ENCODE data around the gene PPP2R5C.

The PPP2R5C gene

GRCh38 chr14:101916816-101917412 is 155.4 kb downstream of the PPP2R5C start:
- DNase-seq (ENCODE audit: low read depth in 3 of 3): no peak

GRCh38 chr14:101917413-101918017 is 156.0 kb downstream of the PPP2R5C start:
- no peak for DNase-seq (ENCODE audit: low read depth in 3 of 3)

DNA sequence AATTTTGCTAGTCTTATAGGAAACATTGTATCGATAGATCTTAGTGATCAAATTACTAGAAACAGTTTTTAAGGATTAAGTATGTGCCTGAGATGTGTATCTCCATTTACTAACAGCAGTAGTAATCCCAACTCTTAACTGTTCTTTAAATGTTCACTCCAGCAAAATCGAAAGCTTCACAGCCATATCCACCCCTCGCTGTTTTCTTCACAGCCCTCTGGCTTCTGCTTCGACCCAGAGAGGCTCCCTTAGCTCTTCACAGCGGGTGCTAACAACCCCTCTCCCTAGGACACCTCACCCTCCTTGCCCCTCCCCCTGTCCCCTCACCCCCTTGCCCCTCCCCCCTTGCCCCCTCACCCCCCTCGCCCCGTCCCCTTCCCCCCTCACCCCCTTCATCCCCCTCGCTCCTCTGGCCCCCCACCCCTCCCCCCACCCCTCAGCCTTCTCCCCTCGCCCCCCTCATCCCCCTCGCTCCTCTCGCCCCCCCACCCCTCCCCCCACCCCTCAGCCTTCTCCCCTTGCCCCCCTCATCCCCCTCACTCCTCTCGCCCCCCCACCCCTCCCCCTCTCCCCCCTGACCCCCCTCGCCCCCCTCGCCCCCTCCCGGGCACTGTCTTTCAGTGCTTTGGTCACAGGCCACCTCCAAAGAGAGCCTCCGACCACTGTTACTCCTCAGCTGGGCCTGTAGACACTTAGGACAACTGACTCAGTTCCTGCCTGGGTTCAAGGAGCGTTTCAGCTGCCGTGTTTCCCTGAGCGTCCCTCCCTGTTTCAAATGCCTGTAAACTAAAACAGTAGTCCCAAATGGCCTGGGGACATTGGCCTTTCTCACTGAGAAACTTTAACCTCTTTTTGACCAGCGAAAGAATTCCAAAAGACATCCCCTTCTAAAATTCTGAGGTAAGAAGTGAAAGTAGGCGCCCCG is 156.8 kb downstream of the PPP2R5C start:
- no peak for DNase-seq (ENCODE audit: low read depth in 3 of 3)

DNA sequence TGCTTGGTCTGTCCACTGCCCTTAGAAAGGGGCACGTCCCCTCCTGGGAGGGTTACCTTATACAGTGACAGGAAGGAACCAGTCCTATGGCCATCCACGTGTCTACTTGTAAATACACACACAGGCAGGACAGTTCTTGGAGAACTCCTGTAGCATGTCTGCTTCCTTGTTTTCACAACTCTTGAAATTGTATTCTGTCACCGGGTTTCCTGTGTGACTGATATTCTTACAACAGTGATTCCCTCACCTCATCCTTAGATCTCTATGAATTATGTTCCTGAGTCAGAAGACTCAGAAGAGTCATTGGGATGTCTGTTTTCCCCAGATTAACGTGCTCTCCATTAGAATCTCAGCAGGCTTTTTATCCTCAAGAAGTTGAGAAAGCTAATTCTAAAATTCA is 158.8 kb downstream of the PPP2R5C start:
- DNase-seq (ENCODE audit: low read depth in 3 of 3): no peak

GRCh38 chr14:101922866-101923265 is 161.4 kb downstream of the PPP2R5C start:
- DNase-seq (ENCODE audit: low read depth in 3 of 3): no peak

DNA sequence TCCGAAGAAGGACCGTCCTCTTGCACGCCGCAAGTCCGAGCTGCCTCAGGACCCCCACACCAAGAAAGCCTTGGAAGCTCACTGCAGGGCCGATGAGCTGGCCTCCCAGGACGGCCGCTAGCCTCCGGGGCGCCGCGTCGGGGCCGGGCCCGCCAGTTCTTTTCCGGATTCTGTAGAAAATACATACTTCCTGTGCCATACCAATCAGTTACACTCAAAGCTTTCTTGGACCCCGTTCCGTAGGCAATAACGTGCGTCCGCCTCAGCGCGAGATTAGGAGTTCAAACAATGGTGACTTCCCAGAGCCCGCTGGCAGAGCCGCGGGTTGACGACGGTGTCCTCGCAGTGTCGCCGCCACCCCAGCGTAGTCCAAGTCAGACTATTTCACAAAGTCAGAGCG is 163.6 kb downstream of the PPP2R5C start:
- DNase-seq (ENCODE audit: low read depth in 3 of 3): no peak

DNA sequence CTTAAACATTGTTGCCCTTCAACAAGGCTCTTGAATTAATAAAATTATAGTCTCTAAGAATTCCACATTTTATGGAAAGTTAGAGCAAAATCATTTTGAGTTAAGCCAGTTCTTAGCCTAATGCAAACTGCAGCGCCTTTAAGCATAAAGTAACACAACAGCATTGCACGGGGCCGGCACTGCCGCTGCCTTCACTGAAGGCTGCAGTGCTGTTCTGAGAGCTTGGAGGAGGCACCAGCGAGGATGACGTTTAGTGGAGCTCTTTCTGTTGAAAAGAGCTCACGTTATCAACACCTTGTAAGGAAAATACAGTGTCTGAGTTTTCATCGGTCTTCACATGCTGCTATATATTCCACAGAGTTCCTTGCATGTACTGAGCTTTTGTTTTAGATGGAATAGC is 164.6 kb downstream of the PPP2R5C start:
- no peak for DNase-seq (ENCODE audit: low read depth in 3 of 3)

- no peak for DNase-seq (ENCODE audit: low read depth in 3 of 3)
Observed at GRCh38 chr14:101926620-101927019, 165.1 kb downstream of the PPP2R5C start.

DNA sequence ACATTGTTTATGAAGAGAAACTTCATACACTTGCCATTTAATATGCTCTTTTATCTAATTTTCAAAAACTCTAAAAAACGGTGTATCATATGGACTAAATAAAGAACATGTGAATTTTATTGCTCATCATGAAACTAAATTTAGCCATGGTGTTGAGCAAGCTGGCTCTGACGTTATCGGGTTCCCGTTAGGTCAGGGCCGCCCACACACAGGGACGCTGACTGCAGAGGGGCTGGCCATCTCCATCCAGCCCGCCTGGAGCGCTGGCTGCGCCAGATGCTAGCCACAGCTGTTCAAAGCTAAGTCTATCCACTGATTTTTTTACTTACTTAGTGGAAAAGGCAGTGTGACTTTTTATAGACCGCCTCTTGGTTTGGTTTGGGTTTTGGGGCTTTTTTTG is 166.3 kb downstream of the PPP2R5C start:
- peak in 1 of 3 experiments; percentile 11 for DNase-seq (ENCODE audit: low read depth in 3 of 3)

- DNase-seq (ENCODE audit: low read depth in 3 of 3): no peak
Observed at GRCh38 chr14:101928415-101928841, 166.9 kb downstream of the PPP2R5C start.

- DNase-seq (ENCODE audit: low read depth in 3 of 3): no peak
Observed at GRCh38 chr14:101929096-101929495, 167.6 kb downstream of the PPP2R5C start.

- no peak for DNase-seq (ENCODE audit: low read depth in 3 of 3)
Observed at GRCh38 chr14:101929946-101930345, 168.4 kb downstream of the PPP2R5C start.

DNA sequence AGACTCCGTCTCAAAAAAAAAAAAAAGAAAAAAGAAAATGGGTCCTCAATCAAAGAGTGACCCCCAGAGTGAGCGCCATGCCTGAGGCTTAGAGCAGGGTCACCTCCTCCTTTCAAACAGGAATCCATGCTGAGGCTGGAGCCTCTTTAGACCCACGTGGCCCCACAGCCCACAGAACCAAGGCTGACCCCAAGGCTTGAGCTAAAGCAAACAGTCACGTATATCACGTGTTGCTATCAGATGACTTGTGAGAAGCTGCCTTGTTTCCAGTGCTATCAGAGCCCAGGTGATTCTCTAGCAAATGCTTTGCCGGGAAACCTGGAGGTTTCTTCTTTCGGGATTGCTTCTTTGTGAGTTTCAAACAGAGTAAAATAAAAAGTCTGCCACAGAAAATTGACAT is 171.2 kb downstream of the PPP2R5C start:
- no peak for DNase-seq (ENCODE audit: low read depth in 3 of 3)

DNA sequence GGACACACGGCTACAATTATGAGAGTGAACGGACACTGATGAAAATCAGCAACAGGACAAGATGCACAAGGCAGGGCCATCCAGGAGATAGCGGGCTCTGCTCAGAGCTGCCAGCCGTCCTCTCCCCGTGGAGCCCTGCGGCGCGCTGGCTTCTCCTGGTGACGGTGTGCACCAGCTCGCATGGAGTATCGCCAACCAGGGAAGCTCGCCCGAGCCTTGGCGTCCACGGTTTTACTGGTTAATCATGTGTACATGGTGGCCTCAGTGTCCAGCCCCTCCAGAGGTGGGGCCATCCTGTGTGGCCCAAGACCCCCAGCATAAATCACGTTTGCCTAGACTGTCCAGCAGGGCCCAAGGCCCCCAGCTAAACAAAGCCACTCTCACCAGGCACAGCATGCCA is 171.7 kb downstream of the PPP2R5C start:
- no peak for DNase-seq (ENCODE audit: low read depth in 3 of 3)

DNA sequence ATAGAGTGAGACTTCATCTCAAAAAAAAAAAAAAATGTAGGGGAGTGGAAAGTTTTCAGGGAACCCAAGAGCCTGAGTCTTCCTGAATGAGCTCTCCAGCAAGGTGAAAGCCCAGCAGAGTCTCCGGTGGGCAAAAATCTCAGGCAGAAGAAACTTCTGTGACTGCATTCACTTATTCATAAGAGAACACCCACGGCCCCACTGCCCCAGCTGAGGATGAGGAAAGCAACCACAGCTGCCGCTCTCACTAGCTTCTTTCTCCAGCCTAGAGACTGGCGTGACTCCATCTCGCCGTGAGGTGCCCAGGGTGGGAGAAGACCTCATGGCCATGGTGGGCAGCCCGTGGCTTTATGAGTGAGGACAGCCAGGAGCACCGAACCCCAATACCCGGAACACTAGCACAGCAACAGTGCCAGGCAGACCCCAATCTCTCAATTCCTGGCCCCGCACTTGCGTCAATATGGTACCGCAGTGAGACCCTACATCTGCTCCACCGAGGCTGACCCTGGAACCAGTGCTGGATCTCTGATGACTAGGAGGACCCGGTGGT is 173.2 kb downstream of the PPP2R5C start:
- DNase-seq (ENCODE audit: low read depth in 3 of 3): no peak

DNA sequence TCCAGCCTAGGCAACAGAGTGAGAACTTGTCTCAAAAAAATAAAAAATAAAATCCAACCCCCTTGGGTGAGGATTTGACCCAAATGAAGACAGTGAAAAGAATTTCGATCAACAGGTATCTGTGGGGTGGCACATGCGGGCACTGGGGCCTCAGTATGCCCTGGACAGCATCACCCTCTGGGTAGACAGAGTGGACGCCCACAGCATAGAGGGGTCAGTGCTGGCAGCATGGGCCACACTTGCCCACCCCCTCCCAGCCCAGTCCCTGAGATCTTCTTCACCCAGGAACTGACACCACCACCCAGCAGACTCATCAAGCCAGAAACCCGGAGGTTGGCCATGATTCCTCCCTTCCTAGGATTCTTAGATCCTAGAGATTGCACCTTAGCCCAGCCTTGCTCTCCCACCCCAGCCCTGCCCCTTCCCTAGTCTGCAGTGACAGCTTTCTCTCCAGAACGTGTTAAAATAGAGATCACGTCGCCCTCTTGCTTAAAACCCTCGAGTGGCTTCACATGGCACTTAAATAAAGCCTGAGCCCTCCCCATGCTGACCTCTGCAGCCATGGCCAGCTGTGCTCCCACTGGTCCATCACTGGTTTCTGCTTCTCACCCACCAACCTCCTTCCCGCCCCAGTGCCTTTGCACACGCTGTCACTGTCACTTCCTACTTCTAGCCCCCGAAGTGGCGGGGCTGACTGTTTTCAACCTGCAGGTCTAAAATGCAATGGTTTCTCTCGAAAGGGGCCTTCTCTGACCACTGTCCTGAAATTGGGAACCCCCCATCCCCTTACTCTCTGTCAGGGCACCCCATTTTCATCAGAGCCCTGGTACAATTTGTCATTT is 176.6 kb downstream of the PPP2R5C start:
- DNase-seq (ENCODE audit: low read depth in 3 of 3): no peak

- no peak for DNase-seq (ENCODE audit: low read depth in 3 of 3)
Observed at GRCh38 chr14:101939646-101940170, 178.2 kb downstream of the PPP2R5C start.

- no peak for DNase-seq (ENCODE audit: low read depth in 3 of 3)
Observed at GRCh38 chr14:101944451-101944850, 182.9 kb downstream of the PPP2R5C start.

DNA sequence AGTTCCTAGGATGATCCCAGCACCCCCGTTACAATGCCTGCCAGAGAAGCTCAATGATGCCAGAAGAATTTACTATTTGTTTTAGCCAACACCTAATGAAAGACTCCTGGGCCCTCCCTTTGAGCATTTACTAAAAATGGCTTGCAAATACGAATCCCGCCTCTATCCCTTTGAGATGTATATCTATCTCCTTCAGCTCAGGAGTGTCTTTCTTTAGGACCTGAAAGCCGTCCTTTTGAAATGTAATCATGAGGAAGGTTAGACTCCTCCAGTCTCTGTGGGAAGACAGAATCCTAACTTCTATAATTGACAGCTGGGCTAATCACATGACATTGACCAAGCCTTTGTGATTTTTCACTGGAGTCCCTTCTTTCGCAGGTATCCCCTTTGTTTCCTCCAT is 183.7 kb downstream of the PPP2R5C start:
- no peak for DNase-seq (ENCODE audit: low read depth in 3 of 3)

- DNase-seq (ENCODE audit: low read depth in 3 of 3): peak in 1 of 3 experiments; percentile 10
Observed at GRCh38 chr14:101947577-101947903, 186.0 kb downstream of the PPP2R5C start.

- peak; percentile 99 to 100 (median 99) for DNase-seq (ENCODE audit: low read depth in 3 of 3)
Observed at GRCh38 chr14:101947904-101948665, 186.6 kb downstream of the PPP2R5C start.

All from stimulated activated CD4-positive, alpha-beta T cell treated with anti-CD3 and anti-CD28 coated beads, TNF-alpha, amount 100 ng/mL, for 24 hours (primary cell).